Coronary artery (tissue), 2 donors: ENCODE results near the gene GLP1R.

Source experiments
- DNase-seq: peaks from one replicate; pipeline ENCODE4 v3.0.0-alpha.2; 2017; ENCODE audit warnings: low spot score
- H3K27ac ChIP-seq, 2 donors: fragments of 200-600 bp; sonication (generic); one replicate each; pipeline ENCODE4 v1.5.1; 2016 to 2019
- H3K4me3 ChIP-seq: fragments of 200-600 bp; sonication (generic); 2 replicates; pipeline ENCODE4 v1.5.1; 2016; ENCODE audit warnings: mild to moderate bottlenecking, moderate library complexity
- CTCF ChIP-seq: fragments of 200-600 bp; sonication (generic); IDR thresholded peaks from one replicate; pipeline ENCODE4 v1.5.1; 2019; ENCODE audit warnings: antibody characterized with exemption

The GLP1R gene

GRCh38 chr6:39084506-39084905 is 35.9 kb downstream of the GLP1R start:
- no peak for TF ChIP-seq CTCF
- DNase-seq, result peak; percentile 60
- Histone ChIP-seq H3K27ac (peak overlapping the region in 1 of 2 donors; percentile 36), H3K4me3 (no peak overlapping the region)

- Histone ChIP-seq H3K4me3 (no peak overlapping the region), H3K27ac (peak overlapping the region in 1 of 2 donors; percentile 19)
- no peak for DNase-seq
- no peak for TF ChIP-seq CTCF
Observed at GRCh38 chr6:39085129-39085797, 36.7 kb downstream of the GLP1R start.

GRCh38 chr6:39086294-39086693 is 37.7 kb downstream of the GLP1R start:
- DNase-seq, result no peak
- H3K27ac ChIP-seq, result no peak overlapping the region
- no peak for TF ChIP-seq CTCF
- H3K4me3 ChIP-seq, result no peak overlapping the region

- H3K4me3 ChIP-seq, result no peak overlapping the region
- H3K27ac ChIP-seq, result no peak overlapping the region
- no peak for DNase-seq
- no peak for TF ChIP-seq CTCF
Observed at GRCh38 chr6:39086711-39087110, 38.1 kb downstream of the GLP1R start.

- DNase-seq, result no peak
- Histone ChIP-seq H3K4me3 (no peak overlapping the region), H3K27ac (no peak overlapping the region)
- TF ChIP-seq CTCF, result no peak
Observed at GRCh38 chr6:39087197-39087596, 38.6 kb downstream of the GLP1R start.

GRCh38 chr6:39088331-39088730 is 39.8 kb downstream of the GLP1R start:
- Histone ChIP-seq H3K4me3 (no peak overlapping the region), H3K27ac (no peak overlapping the region)
- TF ChIP-seq CTCF, result peak; percentile 17
- no peak for DNase-seq

GRCh38 chr6:39090036-39090435 is 41.5 kb downstream of the GLP1R start:
- Histone ChIP-seq H3K27ac (no peak overlapping the region), H3K4me3 (no peak overlapping the region)
- TF ChIP-seq CTCF, result no peak
- DNase-seq, result no peak
